Measurements from ENCODE around the gene SLC12A8.
A peak's percentile ranks its signal among the peaks of the same experiment; 100 is the strongest.

Gene SLC12A8

DNA sequence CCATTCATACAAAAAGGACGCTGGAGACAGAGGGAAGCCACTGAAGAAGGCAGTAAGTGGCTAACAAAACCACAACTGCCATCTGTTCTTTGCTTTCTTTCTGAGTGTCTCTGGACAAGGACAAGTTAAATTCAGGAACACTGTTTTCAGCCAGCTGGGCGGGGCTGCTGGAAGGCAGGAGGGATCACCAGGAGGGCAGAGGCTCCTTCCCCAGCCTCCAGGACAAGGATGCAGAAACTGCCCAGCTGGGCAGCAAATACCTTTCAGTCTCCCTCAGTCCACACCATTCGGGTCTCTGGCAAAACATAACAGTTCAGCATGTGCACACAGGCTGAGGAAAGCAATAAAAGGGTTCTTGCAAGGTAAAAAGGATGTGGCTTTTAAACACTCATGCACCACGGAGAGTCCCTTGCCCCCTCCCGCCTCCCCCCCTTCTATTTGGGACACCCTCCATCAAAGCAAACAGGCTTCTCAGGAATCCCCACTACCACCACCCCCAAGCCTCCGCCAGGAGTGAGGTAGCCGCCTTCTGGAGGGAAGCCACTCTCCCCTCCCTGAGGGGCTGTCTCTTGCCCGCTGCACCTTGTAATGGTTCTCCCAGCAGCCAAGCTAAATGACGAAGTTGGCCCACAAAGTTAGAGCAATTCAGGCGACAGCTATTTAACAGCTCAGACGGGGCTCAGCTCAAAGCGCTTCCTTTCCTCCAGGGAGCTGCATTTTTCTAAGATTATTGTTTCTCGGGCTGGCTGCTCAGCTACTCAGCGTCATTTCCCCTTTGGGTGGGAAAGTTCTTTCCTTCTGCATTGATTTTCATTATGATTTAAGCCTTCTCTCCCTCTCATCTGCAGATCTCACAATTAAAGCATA, 160.6 kb downstream of the SLC12A8 start:
- DNase-seq, result peak; percentile 79

DNA sequence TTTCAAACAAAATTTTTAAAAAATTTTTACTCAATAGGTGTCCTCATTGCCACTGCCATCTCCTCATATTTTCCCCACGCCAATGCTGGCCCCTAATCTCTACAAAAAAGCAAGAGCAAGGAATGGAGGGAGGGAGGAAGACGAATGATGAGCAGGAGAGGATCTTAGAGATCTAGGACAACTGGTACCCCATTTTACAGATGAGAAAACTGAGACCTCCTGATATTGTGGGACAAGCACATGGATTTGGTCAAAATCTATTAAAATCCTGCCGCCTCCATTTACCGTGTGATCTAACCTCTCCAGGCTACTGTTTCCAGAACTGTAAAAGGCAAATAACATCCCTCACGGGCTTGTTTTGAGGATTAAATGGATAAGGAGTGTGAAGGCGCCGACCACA, 161.3 kb downstream of the SLC12A8 start:
- no peak for DNase-seq

DNA sequence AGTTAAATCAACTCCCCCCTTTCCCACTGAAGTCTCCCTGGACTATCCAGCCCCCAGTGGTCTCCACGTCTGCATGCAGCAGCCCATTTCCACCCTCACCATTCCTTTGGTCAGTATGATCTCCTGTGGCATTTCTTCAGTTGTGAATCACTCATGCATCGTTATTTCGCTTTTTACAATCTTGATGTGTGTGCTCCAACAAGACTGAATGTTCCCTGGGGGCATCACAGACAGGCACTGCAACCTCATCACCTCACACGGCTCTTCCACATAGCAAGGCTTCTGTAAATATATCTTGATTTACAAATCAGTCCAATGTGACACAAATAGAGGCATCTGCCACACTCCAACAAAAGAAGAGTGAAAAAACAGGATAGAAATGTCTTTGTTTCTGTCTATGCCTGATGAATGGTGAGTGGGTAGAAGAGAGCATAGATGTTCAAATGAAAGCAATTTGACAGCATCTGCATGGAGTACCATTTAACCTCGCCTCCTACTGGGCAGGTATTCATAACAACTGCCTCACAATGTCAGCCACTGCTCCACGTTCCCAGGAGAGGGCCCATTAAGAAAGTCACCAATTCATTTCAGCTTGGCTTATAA, 162.0 kb downstream of the SLC12A8 start:
- peak; percentile 60 for DNase-seq

DNA sequence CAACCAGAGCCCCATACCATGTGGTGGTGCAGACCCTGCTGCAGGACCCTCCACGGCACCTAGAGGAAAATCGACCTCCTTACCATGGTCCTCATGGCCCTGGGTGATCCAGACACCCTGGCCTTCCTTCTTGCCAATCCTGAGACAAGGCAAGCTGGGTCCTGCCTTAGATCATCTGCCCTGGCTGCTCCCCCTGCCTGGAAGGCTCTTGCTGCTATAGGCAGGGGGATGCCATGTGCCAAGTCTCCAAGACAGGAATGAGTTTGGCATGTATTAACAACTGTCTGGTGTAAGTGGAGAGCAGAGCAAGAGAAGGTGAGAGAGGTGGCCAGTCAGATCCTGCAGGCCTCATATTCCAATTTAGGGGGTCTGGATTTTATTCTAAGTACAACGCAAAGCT, 164.3 kb downstream of the SLC12A8 start:
- no peak for DNase-seq

DNA sequence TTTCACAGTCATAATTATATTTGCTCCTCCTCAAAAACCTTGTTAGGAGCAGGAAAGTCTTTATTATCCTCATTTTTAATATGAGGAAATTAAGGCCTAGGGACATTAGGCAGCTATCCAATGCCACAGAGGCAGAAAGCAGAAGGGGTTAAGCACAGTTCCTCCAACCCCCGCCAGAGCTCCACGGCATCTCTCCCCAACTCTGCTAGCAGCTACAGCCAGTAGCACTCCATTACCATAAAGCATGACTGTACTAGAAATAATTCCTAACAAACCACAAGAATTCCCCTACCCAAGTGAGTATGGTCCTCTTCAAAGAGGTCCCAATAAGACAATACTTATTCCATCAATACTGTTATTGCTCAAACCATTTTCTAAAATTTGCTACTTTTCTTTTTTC, 166.6 kb downstream of the SLC12A8 start:
- no peak for DNase-seq

DNA sequence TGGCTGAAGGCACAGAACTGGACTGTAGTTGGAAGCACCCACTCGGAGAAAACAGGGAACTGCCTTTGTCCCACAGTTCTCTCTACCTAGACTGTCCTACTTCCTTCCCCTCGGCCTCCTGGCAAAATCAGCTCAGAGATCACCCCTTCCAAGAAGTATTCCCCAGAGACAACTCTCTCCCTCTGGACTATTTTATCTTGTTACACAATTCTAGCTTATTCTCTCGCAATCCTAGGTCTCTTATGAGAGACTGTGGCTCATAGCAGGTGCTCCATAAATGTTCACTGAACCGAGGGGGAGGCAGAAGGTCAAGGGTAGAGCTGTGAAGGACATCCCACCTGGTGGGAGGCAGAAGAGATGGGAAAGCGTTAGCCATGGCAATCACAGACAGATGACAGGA, 167.4 kb downstream of the SLC12A8 start:
- no peak for DNase-seq

DNA sequence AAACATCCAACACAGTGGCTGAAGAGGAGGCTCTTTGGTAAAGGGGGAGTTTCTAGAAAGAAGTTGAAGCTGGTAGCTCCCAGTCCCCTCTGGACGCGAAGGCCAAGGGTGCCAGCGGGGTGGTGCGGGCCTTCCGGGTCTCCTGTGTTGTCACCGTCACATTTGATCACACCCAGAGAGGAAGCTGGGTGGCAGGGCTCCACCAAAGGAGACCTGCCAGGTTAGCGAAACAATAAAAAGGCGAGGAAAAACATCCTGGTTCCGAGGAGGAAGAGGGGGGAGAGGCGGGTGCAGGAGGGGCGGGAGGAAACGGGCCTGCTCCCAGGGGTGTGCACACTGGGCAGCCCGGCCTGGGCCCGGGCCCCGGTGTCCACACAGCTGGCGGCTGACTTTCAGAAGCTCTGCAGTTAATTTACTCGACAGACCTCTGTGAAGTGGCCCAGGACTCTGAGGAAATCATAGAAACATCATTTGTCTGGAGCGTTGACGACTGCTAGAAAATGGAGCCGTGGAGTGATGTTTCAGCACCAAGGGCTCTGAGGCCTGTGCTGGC, 168.9 kb downstream of the SLC12A8 start:
- no peak for DNase-seq

DNA sequence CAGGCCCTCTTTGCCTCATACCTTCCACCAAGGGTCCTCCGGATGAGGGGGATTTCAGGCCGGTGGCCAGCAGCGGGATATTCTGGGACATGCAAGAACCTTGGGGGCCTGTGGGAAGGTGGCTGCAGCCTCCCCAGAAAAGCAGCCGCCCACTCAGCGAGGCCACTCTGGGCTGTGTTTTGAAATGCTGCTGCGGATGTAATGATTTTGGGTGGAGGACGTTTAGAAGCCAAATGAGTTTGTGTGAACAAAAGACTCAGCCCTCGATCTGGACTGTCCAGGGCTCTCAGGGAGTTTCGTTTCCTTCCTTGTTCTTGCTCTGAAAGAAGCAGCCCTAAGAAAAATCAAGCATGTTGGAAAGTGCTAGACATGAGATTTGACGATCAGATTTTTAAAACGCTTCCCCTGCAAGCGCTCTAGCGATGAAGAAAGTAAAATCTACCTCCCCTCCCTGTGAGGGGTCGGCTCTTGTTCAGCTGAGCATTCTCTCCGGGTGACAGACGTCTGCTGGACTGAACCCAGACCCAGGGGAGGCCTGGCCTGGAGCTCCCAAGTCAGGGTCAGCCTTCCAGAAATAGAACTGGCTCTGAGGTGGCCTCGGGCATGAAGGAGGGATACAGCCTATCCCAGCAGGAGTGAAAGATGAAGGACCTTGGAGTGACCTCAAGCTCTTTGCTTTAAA, 169.7 kb downstream of the SLC12A8 start:
- peak; percentile 57 for DNase-seq

DNA sequence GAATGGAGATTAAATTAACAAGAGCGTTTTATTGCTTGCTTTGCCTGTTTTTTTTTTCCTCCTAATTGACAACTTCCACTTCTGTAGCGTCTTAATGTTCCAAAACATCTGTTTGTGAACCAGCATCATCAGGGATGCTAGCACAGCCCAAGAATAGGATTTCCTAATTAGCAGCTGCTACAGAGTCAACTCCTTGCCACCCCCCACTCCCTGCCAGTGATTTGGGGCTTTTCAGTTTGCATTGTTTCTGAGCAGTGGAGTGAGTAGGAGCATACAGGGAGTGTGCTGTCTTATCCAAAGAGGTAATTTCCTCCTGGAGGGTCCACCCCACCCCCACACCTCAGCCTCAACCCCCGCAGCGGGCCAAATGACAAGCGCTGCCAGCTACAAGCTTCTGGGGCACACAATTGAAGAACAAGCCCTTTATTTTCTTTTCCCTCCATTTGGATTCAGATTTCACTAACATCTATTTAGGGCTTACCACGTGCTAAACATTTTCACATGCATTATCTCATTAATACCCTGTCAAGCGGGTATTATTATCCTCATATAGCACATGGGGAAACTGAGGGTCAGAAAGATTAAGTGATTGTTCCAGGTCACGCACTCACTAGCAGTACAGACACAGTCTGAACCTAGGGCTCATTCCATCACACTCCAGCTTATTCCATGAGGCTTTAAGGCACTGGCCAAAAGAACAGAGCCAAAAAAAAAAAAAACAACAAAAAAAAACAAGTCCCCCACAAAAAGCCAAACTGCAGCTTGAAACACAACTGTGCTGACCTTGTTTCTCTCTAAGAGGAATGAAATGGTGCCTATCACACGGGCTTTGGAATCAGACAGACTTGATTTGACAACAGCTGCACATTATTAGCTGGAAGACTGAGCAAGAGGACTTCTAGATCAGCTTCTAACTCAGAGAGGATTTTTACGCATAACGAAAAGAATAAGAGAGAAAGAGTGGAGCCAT, 173.1 kb downstream of the SLC12A8 start:
- peak; percentile 85 for DNase-seq

DNA sequence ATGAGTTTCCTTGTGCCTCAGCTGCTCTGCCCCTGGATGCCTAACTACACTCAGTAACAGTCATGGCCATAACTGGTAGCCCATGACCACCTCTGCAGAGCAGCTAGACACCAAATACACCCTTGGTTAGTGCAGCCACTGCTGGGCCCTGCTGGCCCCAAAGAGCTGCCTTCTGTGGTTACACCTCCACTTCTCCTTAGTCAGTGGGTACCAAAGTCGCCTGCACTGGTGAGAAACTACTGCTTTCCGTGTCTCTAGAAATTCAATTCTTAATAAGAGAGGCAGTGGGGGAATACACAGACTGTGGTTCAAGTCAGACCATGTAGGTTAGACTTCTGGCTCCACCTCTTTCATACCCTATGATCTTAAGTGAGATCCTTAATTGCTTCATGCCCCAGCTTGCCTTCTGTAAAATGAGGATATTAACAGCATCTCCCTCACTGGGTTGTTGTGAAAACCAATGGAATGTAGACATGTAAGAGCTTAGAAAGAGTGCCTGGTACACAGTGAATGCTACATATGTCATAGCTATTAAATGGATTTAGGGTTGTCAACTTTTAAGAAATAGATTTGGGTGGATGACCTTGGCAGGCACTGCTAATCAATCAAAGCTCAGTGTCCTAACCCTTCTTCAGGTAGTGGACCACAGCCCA, 174.9 kb downstream of the SLC12A8 start:
- DNase-seq, result no peak

DNA sequence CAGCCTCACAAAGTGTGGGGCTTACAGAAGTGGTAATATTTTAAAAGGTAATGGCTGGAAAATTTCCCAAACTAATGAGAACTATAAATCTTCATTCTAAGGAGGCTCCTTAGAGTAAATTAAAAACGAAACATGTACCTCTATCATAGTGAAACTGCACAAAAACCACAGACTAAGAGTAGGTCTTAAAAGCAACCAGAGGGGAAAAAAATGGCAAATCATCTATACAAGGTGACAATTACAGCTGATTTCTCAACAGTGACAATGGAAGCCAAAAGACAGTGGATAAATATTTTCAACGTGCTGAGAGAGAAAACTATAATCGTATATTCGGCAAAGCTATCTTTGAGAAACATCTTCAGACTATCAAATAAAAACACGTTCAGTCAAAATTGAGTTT, 177.3 kb downstream of the SLC12A8 start:
- DNase-seq, result no peak

DNA sequence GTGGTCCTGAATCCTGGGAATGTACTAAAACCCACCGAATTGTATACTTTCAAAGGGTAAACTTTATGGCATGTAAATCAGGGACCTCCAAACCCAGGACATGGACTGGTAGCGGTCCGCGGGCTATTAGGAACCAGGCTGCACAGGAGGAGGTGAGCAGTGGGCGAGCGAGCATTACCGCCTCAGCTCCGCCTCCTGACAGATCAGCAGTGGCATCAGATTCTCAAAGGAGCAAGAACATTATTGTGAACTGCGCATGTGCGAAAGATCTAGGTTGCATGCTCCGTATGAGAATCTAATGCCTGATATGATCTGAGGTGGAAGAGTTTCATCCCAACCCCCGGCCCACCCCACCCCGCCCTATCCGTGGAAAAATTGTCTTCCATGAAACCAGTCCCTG, 178.9 kb downstream of the SLC12A8 start:
- DNase-seq, result no peak

DNA sequence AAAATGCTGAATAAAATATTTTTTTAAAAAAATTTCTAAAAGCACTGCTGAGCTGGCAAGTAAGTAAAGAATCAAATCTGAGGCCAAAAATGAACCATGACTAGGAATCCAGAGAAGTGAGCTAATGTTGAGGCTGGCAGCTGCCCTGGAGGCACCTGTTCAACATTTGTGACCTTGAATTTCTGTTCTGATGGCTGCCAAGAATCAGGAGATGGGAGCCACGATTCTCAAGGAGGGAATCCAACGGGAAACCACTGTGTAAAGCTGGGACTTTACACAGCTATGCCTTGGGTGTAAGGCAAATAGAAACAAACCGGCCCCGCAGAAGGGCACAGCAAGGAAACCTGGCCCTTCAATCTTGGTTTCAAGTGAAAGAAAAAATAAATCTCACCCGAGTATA, 179.4 kb downstream of the SLC12A8 start:
- DNase-seq, result no peak

DNA sequence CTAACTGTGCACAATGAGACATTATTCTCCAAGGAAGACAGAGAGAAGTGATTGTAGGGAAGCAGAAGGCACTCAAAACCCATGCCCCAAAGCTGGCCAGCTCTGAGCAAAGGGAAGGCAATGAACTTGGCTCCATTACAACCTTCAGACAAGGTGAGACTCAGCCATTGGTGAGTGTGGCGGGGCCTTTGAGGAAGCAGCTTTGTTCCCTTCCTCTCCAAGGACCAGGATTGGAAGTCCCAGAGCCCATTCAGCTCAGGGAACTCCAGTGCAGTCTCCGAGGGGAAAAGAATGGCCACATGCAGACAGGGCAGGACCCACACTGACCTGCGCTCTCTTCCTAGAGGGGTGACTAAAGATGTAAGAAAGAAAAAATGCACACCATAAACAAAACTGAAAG, 179.9 kb downstream of the SLC12A8 start:
- no peak for DNase-seq

All from eye (tissue), 1 donor.